Osteoblast (primary cell): ENCODE data around the gene SYNJ2. TPM values are rescaled to one million over a fixed set of nuclear protein-coding genes. Genes with fewer than 3 reads are reported as not detected.

Source experiments
- DNase-seq: peaks from one replicate; pipeline ENCODE4 v3.0.0; 2011; ENCODE audit warnings: low spot score, mixed read lengths; ENCODE audit not compliant: insufficient read length; ENCODE audit errors: missing footprints
- H2AFZ ChIP-seq: 2 replicates; pipeline ENCODE4 v1.6.0; 2011; ENCODE audit warnings: mild to moderate bottlenecking, low read length
- H3K27ac ChIP-seq: 2 replicates; pipeline ENCODE4 v1.5.1; 2011; ENCODE audit warnings: mild to moderate bottlenecking, low read depth, low read length, moderate library complexity
- H3K27me3 ChIP-seq: 2 replicates; pipeline ENCODE4 v1.6.0; 2012; ENCODE audit warnings: mild to moderate bottlenecking, control low read depth, inconsistent platforms, low read length, moderate library complexity; ENCODE audit not compliant: insufficient read depth
- H3K36me3 ChIP-seq: 2 replicates; pipeline ENCODE4 v1.5.1; 2011; ENCODE audit warnings: mild to moderate bottlenecking, low read length, control low read depth, moderate library complexity; ENCODE audit not compliant: insufficient read depth
- H3K4me1 ChIP-seq: 2 replicates; pipeline ENCODE4 v1.5.1; 2011; ENCODE audit warnings: mild to moderate bottlenecking, low read length, control low read depth, moderate library complexity; ENCODE audit not compliant: insufficient read depth
- H3K4me2 ChIP-seq: 2 replicates; pipeline ENCODE4 v1.6.0; 2011; ENCODE audit warnings: mild to moderate bottlenecking, low read length; ENCODE audit not compliant: insufficient read depth
- H3K4me3 ChIP-seq: fragments of 200-600 bp; sonication (generic); 3 replicates; pipeline ENCODE4 v1.5.1; 2012; ENCODE audit warnings: mild to moderate bottlenecking, low read length, inconsistent platforms; ENCODE audit not compliant: insufficient read depth
- H3K79me2 ChIP-seq: 2 replicates; pipeline ENCODE4 v1.6.0; 2012; ENCODE audit warnings: mild to moderate bottlenecking, low read length, control low read depth, inconsistent platforms; ENCODE audit not compliant: insufficient read depth
- H3K9me3 ChIP-seq: 2 replicates; pipeline ENCODE4 v1.5.1; 2011; ENCODE audit warnings: low read depth, low read length, control low read depth
- H4K20me1 ChIP-seq: 2 replicates; pipeline ENCODE4 v1.6.0; 2012; ENCODE audit warnings: mild to moderate bottlenecking, low read length, control low read depth; ENCODE audit not compliant: insufficient read depth
- CTCF ChIP-seq: IDR thresholded peaks from 2 replicates; pipeline ENCODE4 v1.5.1; 2011; ENCODE audit warnings: mild to moderate bottlenecking, low read depth, low read length, moderate library complexity; ENCODE audit errors: extremely low read depth
- total RNA-seq: library from RNA; depleted of rRNA; stranded (reverse); fragments of >200 nt; gene quantifications from 2 replicates; pipeline ENCODE4 v1.2.3, GENCODE V29; 2012

The SYNJ2 gene
- total RNA-seq, 1 donor = 94.8 TPM

GRCh38 chr6:158033751-158034702 is 52.4 kb downstream of the SYNJ2 start:
- no peak overlapping the region for H3K4me2 ChIP-seq
- TF ChIP-seq CTCF = no peak
- DNase-seq = no peak
- no peaks in the 10 kb centered on the region for H4K20me1 ChIP-seq
- H3K27me3 ChIP-seq = no peaks in the 10 kb centered on the region
- H3K4me1 ChIP-seq = peaks cover 30% of the 10 kb centered on the region
- H3K4me3 ChIP-seq = no peak overlapping the region
- peaks cover 78% of the 10 kb centered on the region for H3K79me2 ChIP-seq
- H3K36me3 ChIP-seq = peaks cover 73% of the 10 kb centered on the region
- no peaks in the 10 kb centered on the region for H3K9me3 ChIP-seq
- H3K27ac ChIP-seq = peak overlapping the region; percentile 100
- H2AFZ ChIP-seq = no peak overlapping the region

GRCh38 chr6:158036261-158036660 is 54.6 kb downstream of the SYNJ2 start:
- Histone ChIP-seq H3K27ac (peak overlapping the region; percentile 40), H2AFZ (no peak overlapping the region), H3K79me2 (peaks cover 81% of the 10 kb centered on the region), H3K4me3 (no peak overlapping the region), H3K27me3 (no peaks in the 10 kb centered on the region), H4K20me1 (no peaks in the 10 kb centered on the region), H3K4me1 (peaks cover 44% of the 10 kb centered on the region), H3K9me3 (no peaks in the 10 kb centered on the region), H3K36me3 (peaks cover 64% of the 10 kb centered on the region), H3K4me2 (no peak overlapping the region)
- TF ChIP-seq CTCF = no peak
- DNase-seq = no peak

- Histone ChIP-seq H3K4me2 (no peak overlapping the region), H4K20me1 (no peaks in the 10 kb centered on the region), H3K36me3 (peaks cover 72% of the 10 kb centered on the region), H3K27me3 (no peaks in the 10 kb centered on the region), H3K9me3 (no peaks in the 10 kb centered on the region), H2AFZ (no peak overlapping the region), H3K27ac (no peak overlapping the region), H3K79me2 (peaks cover 88% of the 10 kb centered on the region), H3K4me1 (peaks cover 44% of the 10 kb centered on the region), H3K4me3 (no peak overlapping the region)
- DNase-seq = no peak
- no peak for TF ChIP-seq CTCF
These were observed 55.4 kb downstream of the SYNJ2 start for GRCh38 chr6:158037021-158037420.

GRCh38 chr6:158037771-158038170 is 56.1 kb downstream of the SYNJ2 start:
- H3K79me2 ChIP-seq = peaks cover 90% of the 10 kb centered on the region
- H3K4me2 ChIP-seq = no peak overlapping the region
- H3K4me1 ChIP-seq = peaks cover 44% of the 10 kb centered on the region
- no peak for DNase-seq
- H4K20me1 ChIP-seq = no peaks in the 10 kb centered on the region
- H3K9me3 ChIP-seq = no peaks in the 10 kb centered on the region
- H3K27ac ChIP-seq = peak overlapping the region; percentile 97
- H3K36me3 ChIP-seq = peaks cover 73% of the 10 kb centered on the region
- TF ChIP-seq CTCF = no peak
- no peak overlapping the region for H3K4me3 ChIP-seq
- no peak overlapping the region for H2AFZ ChIP-seq
- no peaks in the 10 kb centered on the region for H3K27me3 ChIP-seq
